GM19397 (cell line): Measurements from ENCODE around the gene SBK2.

Experiments
- ATAC-seq: cut with Tn5 transposase; IDR thresholded peaks from one replicate; pipeline ENCODE4 v1.9.1; 2021; ENCODE audit warnings: mild to moderate bottlenecking, moderate library complexity; ENCODE audit not compliant: unreplicated experiment

The SBK2 gene

GRCh38 chr19:55559684-55560083, 22.8 kb upstream of the SBK2 start:
- ATAC-seq: no peak

- no peak for ATAC-seq
These were observed 17.8 kb upstream of the SBK2 start for GRCh38 chr19:55554741-55555152.

- no peak for ATAC-seq
These were observed 17.4 kb upstream of the SBK2 start for GRCh38 chr19:55554302-55554701.

- ATAC-seq: no peak
These were observed 16.6 kb upstream of the SBK2 start for GRCh38 chr19:55553217-55554182.

- ATAC-seq: no peak
These were observed 15.7 kb upstream of the SBK2 start for GRCh38 chr19:55552620-55553019.

GRCh38 chr19:55552206-55552605, 15.3 kb upstream of the SBK2 start:
- no peak for ATAC-seq

GRCh38 chr19:55550321-55550650, 13.4 kb upstream of the SBK2 start:
- ATAC-seq: no peak

GRCh38 chr19:55549500-55550320, 12.8 kb upstream of the SBK2 start:
- no peak for ATAC-seq

- no peak for ATAC-seq
These were observed 10.1 kb upstream of the SBK2 start for GRCh38 chr19:55546822-55547614.

- ATAC-seq: no peak
These were observed 9.1 kb upstream of the SBK2 start for GRCh38 chr19:55546011-55546410.

GRCh38 chr19:55545443-55545842, 8.5 kb upstream of the SBK2 start, which contains the start of gene SBK3:
Gene SBK3, minus strand, starts transcription at chr19:55545543. Its CDS starts 0 bp downstream, at chr19:55545543.
- no peak for ATAC-seq

GRCh38 chr19:55544776-55545439, 8.0 kb upstream of the SBK2 start:
- ATAC-seq: no peak

GRCh38 chr19:55544014-55544413, 7.1 kb upstream of the SBK2 start:
- ATAC-seq: no peak

- no peak for ATAC-seq
These were observed 6.6 kb upstream of the SBK2 start for GRCh38 chr19:55543567-55543966.

- ATAC-seq: no peak
These were observed 5.4 kb upstream of the SBK2 start for GRCh38 chr19:55542292-55542855.

GRCh38 chr19:55541091-55541490, 4.2 kb upstream of the SBK2 start:
- no peak for ATAC-seq

- ATAC-seq: no peak
These were observed 3.7 kb upstream of the SBK2 start for GRCh38 chr19:55540619-55541018.

- ATAC-seq: no peak
These were observed 2.4 kb upstream of the SBK2 start for GRCh38 chr19:55539090-55539984.

- ATAC-seq: no peak
These were observed 1.2 kb upstream of the SBK2 start for GRCh38 chr19:55538132-55538531.
